ENCODE results near the gene AANAT.

DNA sequence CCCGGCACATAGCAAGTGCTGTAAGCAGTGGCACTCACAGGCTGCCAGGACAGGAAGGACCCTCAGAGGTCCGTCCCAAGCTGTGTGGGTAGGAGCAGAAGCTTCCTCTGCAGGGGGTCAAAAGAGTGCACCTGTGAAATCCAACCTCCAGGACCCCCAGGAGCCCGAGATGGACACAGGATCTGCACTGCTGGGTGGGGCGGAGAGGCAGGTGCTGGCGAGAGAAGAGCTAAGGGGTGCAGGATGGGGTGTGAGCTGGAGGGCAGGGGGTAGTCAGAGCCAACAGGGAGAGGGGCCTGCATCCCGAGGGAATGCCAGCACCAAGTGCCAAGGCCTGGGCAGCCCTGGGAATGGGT, 650 bp upstream of the AANAT start:
- TF ChIP-seq CTCF (IDR thresholded peaks at IDR 0.05): no peak
- TF ChIP-seq POLR2AphosphoS5 (IDR thresholded peaks at IDR 0.05): no peak
- TF ChIP-seq POLR2A (IDR thresholded peaks at IDR 0.05): no peak
- no peak for TF ChIP-seq EP300 (IDR thresholded peaks at IDR 0.05)

Data from gastroesophageal sphincter (tissue), 3 donors.